A673 (cell line): ENCODE data around the gene FBXL17. TPM values are rescaled to one million over a fixed set of nuclear protein-coding genes. Genes with fewer than 3 reads are reported as not detected.

Experiments
- BruUV-seq: library from RNA; stranded (reverse); fragments of 400-500 nt; replicated peaks from 2 replicates; lab custom pipeline; 2021; lab: Mats Ljungman, UMichigan
- CTCF ChIA-PET: fragments of 300-600 bp; sonication (Branson Sonifier 250); formaldehyde crosslinking; loops from one replicate; lab custom pipeline; 2022; ENCODE audit warnings: antibody characterized with exemption; lab: Charles Lee
- POLR2A ChIA-PET: fragments of 300-600 bp; sonication (Branson Sonifier 250); formaldehyde crosslinking; loops from one replicate; lab custom pipeline; 2022; ENCODE audit warnings: antibody characterized with exemption; ENCODE audit not compliant: low non-redundant PET; lab: Charles Lee
- DNase-seq: peaks from one replicate; pipeline ENCODE4 v3.0.0-alpha.2; 2015; ENCODE audit warnings: low spot score
- H3K27ac ChIP-seq: fragments of 200-600 bp; sonication (generic); 2 replicates; pipeline ENCODE4 v1.5.1; 2016; ENCODE audit warnings: mixed run types, low read depth, mild to moderate bottlenecking, mixed read lengths, antibody characterized with exemption, low read length; ENCODE audit not compliant: poor library complexity, severe bottlenecking
- H3K27me3 ChIP-seq: fragments of 200-600 bp; sonication (generic); replicated peaks from 2 replicates; pipeline ENCODE4 v1.6.1; 2017; ENCODE audit warnings: mixed run types, low read depth, mild to moderate bottlenecking, mixed read lengths, antibody characterized with exemption, low read length; ENCODE audit not compliant: insufficient read depth, poor library complexity
- H3K36me3 ChIP-seq: fragments of 200-600 bp; sonication (generic); 2 replicates; pipeline ENCODE4 v1.6.1; 2016; ENCODE audit warnings: mixed run types, mild to moderate bottlenecking, mixed read lengths, antibody characterized with exemption, low read length; ENCODE audit not compliant: insufficient read depth, poor library complexity, severe bottlenecking
- H3K4me1 ChIP-seq: fragments of 200-600 bp; sonication (generic); 2 replicates; pipeline ENCODE4 v1.6.1; 2017; ENCODE audit warnings: mixed run types, mild to moderate bottlenecking, mixed read lengths, antibody characterized with exemption, low read length; ENCODE audit not compliant: insufficient read depth, poor library complexity, severe bottlenecking
- H3K4me3 ChIP-seq: fragments of 200-600 bp; sonication (generic); 2 replicates; pipeline ENCODE4 v1.5.1; 2016; ENCODE audit warnings: low read depth, mixed run types, mild to moderate bottlenecking, mixed read lengths, low read length; ENCODE audit not compliant: poor library complexity, severe bottlenecking
- H3K9me3 ChIP-seq: fragments of 200-600 bp; sonication (generic); 2 replicates; pipeline ENCODE4 v1.6.1; 2016; ENCODE audit warnings: mixed run types, low read depth, mild to moderate bottlenecking, mixed read lengths, antibody characterized with exemption, low read length; ENCODE audit not compliant: poor library complexity, severe bottlenecking
- CTCF ChIP-seq: fragments of 300-800, 200-600 bp; sonication (generic); conservative IDR thresholded peaks from 2 replicates; pipeline ENCODE4 v1.5.1; 2017; ENCODE audit warnings: low read depth, mild to moderate bottlenecking, antibody characterized with exemption, low read length, moderate library complexity, mixed read lengths
- EZH2 ChIP-seq: fragments of 200-600 bp; sonication (generic); IDR thresholded peaks from 2 replicates; pipeline ENCODE4 v1.6.1; 2017; ENCODE audit warnings: borderline replicate concordance, low read depth, mild to moderate bottlenecking, mixed read lengths, antibody characterized with exemption, low read length; ENCODE audit not compliant: poor library complexity, severe bottlenecking
- intact Hi-C: fragments of 100-400 bp; cut with micrococcal nuclease; formaldehyde crosslinking; loops from one replicate; pipeline ENCODE4 v1.10.0; 2022; ENCODE audit not compliant: unreplicated experiment
- total RNA-seq: library from RNA; stranded (reverse); gene quantifications from 2 replicates; pipeline ENCODE4 v1.2.3, GENCODE V29; 2021

Gene FBXL17
- total RNA-seq, 1 experiment from 2014 or later, result 5.7 TPM

GRCh38 chr5:108006791-108007190, 375.1 kb downstream of the FBXL17 start:
- TF ChIP-seq EZH2 (no peak), CTCF (no peak)
- ChIA-PET CTCF (no interaction called here), POLR2A (no interaction called here)
- no TSS peak for BruUV-seq
- Histone ChIP-seq H3K9me3 (no peaks in the 10 kb centered on the region), H3K27me3 (no peaks in the 10 kb centered on the region), H3K27ac (no peak overlapping the region), H3K4me3 (no peak overlapping the region), H3K4me1 (no peaks in the 10 kb centered on the region), H3K36me3 (no peaks in the 10 kb centered on the region)
- intact Hi-C loops, result loop anchor here (1.0 kb wide), 1 partner anchor 29 kb away; no protein-coding TSS in a partner anchor
- DNase-seq, result no peak

GRCh38 chr5:108003178-108003577, 378.7 kb downstream of the FBXL17 start:
- intact Hi-C loops, result no loop called here
- Histone ChIP-seq H3K4me3 (no peak overlapping the region), H3K36me3 (no peaks in the 10 kb centered on the region), H3K27me3 (no peaks in the 10 kb centered on the region), H3K4me1 (no peaks in the 10 kb centered on the region), H3K9me3 (no peaks in the 10 kb centered on the region), H3K27ac (no peak overlapping the region)
- peak; percentile 7 for DNase-seq
- POLR2A ChIA-PET, result no interaction called here
- CTCF ChIA-PET, result no interaction called here
- TF ChIP-seq CTCF, result no peak
- TF ChIP-seq EZH2, result no peak
- no TSS peak for BruUV-seq

- POLR2A ChIA-PET, result no interaction called here
- Histone ChIP-seq H3K4me3 (no peak overlapping the region), H3K27ac (no peak overlapping the region), H3K36me3 (no peaks in the 10 kb centered on the region), H3K9me3 (no peaks in the 10 kb centered on the region), H3K4me1 (no peaks in the 10 kb centered on the region), H3K27me3 (no peaks in the 10 kb centered on the region)
- TF ChIP-seq CTCF (no peak), EZH2 (no peak)
- BruUV-seq, result no TSS peak
- CTCF ChIA-PET, result no interaction called here
- no peak for DNase-seq
- intact Hi-C loops, result no loop called here
Measured at GRCh38 chr5:108001222-108001621, 380.7 kb downstream of the FBXL17 start.
